H1 (cell line): ENCODE results near the gene SEC62. TPM values are rescaled to one million over a fixed set of nuclear protein-coding genes. Genes with fewer than 3 reads are reported as not detected.

Experiments used
- CTCF ChIA-PET: fragments of 300-600 bp; sonication (Branson Sonifier 250); formaldehyde crosslinking; loops from one replicate; lab custom pipeline; 2021; ENCODE audit not compliant: partially characterized antibody; lab: Charles Lee
- POLR2A ChIA-PET: fragments of 300-600 bp; sonication (Branson Sonifier 250); formaldehyde crosslinking; loops from one replicate; lab custom pipeline; 2021; ENCODE audit warnings: inconsistent platforms; ENCODE audit not compliant: partially characterized antibody; lab: Charles Lee
- DNase-seq, 2 experiments: peaks; one replicate each; pipeline versions ENCODE4 v3.0.0 to v3.0.0-alpha.2; 2010 to 2022; ENCODE audit warnings: low spot score in 2 of 2, low read depth in 1 of 2, mixed read lengths in 1 of 2
- FAIRE-seq: peaks from 2 replicates; lab custom pipeline; 2011; peaks lifted over from hg19 to GRCh38; lab: Jason Lieb, UNC
- H2AFZ ChIP-seq: 2 replicates; pipeline ENCODE4 v1.8.1; 2012; ENCODE audit warnings: low read length, inconsistent platforms
- H2AK5ac ChIP-seq: 2 replicates; pipeline ENCODE4 v1.6.1; 2013; ENCODE audit warnings: low read depth, low read length
- H2BK120ac ChIP-seq: replicated peaks from 2 replicates; pipeline ENCODE3; 2013; ENCODE audit warnings: low read depth, low read length, inconsistent platforms
- H2BK12ac ChIP-seq: 2 replicates; pipeline ENCODE4 v1.6.1; 2013; ENCODE audit warnings: low read depth, low read length
- H2BK15ac ChIP-seq: 2 replicates; pipeline ENCODE4 v1.6.1; 2013; ENCODE audit warnings: low read length
- H2BK20ac ChIP-seq: 2 replicates; pipeline ENCODE4 v1.6.1; 2013; ENCODE audit warnings: low read length
- H2BK5ac ChIP-seq: 2 replicates; pipeline ENCODE4 v1.6.1; 2013; ENCODE audit warnings: low read depth, low read length
- H3K14ac ChIP-seq: 2 replicates; pipeline ENCODE4 v1.6.1; 2013; ENCODE audit warnings: inconsistent platforms; ENCODE audit not compliant: insufficient read length
- H3K18ac ChIP-seq: 2 replicates; pipeline ENCODE4 v1.6.1; 2013; ENCODE audit warnings: low read length; ENCODE audit errors: extremely low read depth
- H3K23ac ChIP-seq: 2 replicates; pipeline ENCODE4 v1.6.1; 2013; ENCODE audit warnings: inconsistent platforms; ENCODE audit not compliant: insufficient read length
- H3K23me2 ChIP-seq: 2 replicates; pipeline ENCODE4 v1.6.1; 2013; ENCODE audit warnings: low read depth, low read length
- H3K27ac ChIP-seq: 2 replicates; pipeline ENCODE4 v1.6.1; 2011; ENCODE audit warnings: low read depth, low read length, inconsistent platforms
- H3K27me3 ChIP-seq, 4 experiments: replicated peaks in 1 of 4; 1 replicate in 1 of 4; 2 replicates in 3 of 4; pipeline versions ENCODE4 v1.6.1 to v1.8.1; 2011 to 2013; ENCODE audit warnings: low read length in 3 of 4, mild to moderate bottlenecking in 3 of 4, inconsistent platforms in 2 of 4, mixed read lengths in 2 of 4, moderate library complexity in 1 of 4; ENCODE audit not compliant: control insufficient read depth in 3 of 4, insufficient read depth in 3 of 4; ENCODE audit errors: extremely low read depth in 1 of 4
- H3K36me3 ChIP-seq, 4 experiments: 2 replicates each; pipeline versions ENCODE4 v1.6.1 to v1.8.1; 2011 to 2013; ENCODE audit warnings: mild to moderate bottlenecking in 4 of 4, low read length in 3 of 4, moderate library complexity in 2 of 4, control low read depth in 1 of 4, inconsistent platforms in 1 of 4; ENCODE audit not compliant: insufficient read depth in 4 of 4, control insufficient read depth in 2 of 4
- H3K4ac ChIP-seq: replicated peaks from 2 replicates; pipeline ENCODE3; 2013; ENCODE audit warnings: low read length, low read depth, mixed read lengths, inconsistent platforms; ENCODE audit not compliant: insufficient read length
- H3K4me1 ChIP-seq, 4 experiments: replicated peaks in 1 of 4; 1 replicate in 1 of 4; 2 replicates in 3 of 4; pipeline versions ENCODE4 v1.6.1 to v1.8.1; 2011 to 2013; ENCODE audit warnings: low read length in 3 of 4, inconsistent platforms in 2 of 4, mixed read lengths in 1 of 4; ENCODE audit not compliant: insufficient read depth in 4 of 4, control insufficient read depth in 3 of 4
- H3K4me2 ChIP-seq, 2 experiments: 2 replicates each; pipeline versions ENCODE4 v1.6.1 to v1.8.1; 2011 to 2013; ENCODE audit warnings: low read depth in 2 of 2, low read length in 2 of 2, control low read depth in 1 of 2, inconsistent platforms in 1 of 2, mild to moderate bottlenecking in 1 of 2; ENCODE audit not compliant: insufficient read depth in 1 of 2
- H3K4me3 ChIP-seq, 4 experiments: fragments of 200-600, 300-600 bp in 1 of 4; sonication (generic), shearing (Covaris generic), sonication (Bioruptor Twin) in 1 of 4; 2 replicates each; pipeline versions ENCODE4 v1.5.1 to v1.8.1; 2011 to 2016; ENCODE audit warnings: low read length in 4 of 4, low read depth in 3 of 4, control low read depth in 2 of 4, inconsistent platforms in 2 of 4, mild to moderate bottlenecking in 2 of 4, mixed read lengths in 1 of 4, moderate library complexity in 1 of 4; ENCODE audit not compliant: insufficient read depth in 2 of 4; ENCODE audit errors: extremely low read depth in 1 of 4
- H3K56ac ChIP-seq: replicated peaks from 2 replicates; pipeline ENCODE3; 2013; ENCODE audit warnings: low read depth, mild to moderate bottlenecking, mixed read lengths, low read length, inconsistent platforms; ENCODE audit not compliant: insufficient read length
- H3K79me1 ChIP-seq: 2 replicates; pipeline ENCODE4 v1.6.1; 2013; ENCODE audit warnings: low read depth, low read length, control low read depth
- H3K79me2 ChIP-seq, 2 experiments: 2 replicates each; pipeline versions ENCODE4 v1.6.1 to v1.8.1; 2012 to 2013; ENCODE audit warnings: low read length in 2 of 2, mild to moderate bottlenecking in 2 of 2, inconsistent platforms in 1 of 2; ENCODE audit not compliant: insufficient read depth in 2 of 2, control insufficient read depth in 1 of 2
- H3K9ac ChIP-seq, 4 experiments: replicated peaks in 1 of 4; 1 replicate in 1 of 4; 2 replicates in 3 of 4; pipeline versions ENCODE4 v1.6.1 to v1.8.1; 2011 to 2013; ENCODE audit warnings: low read depth in 3 of 4, low read length in 3 of 4, control low read depth in 2 of 4, mild to moderate bottlenecking in 2 of 4, moderate library complexity in 2 of 4, inconsistent platforms in 1 of 4; ENCODE audit errors: extremely low read depth in 1 of 4
- H3K9me3 ChIP-seq, 2 experiments: 2 replicates each; pipeline versions ENCODE4 v1.6.1 to v1.8.1; 2012 to 2013; ENCODE audit warnings: mild to moderate bottlenecking in 2 of 2, moderate library complexity in 2 of 2, control low read depth in 1 of 2, inconsistent platforms in 1 of 2, low read depth in 1 of 2, low read length in 1 of 2, mixed read lengths in 1 of 2; ENCODE audit not compliant: insufficient read depth in 2 of 2
- H4K20me1 ChIP-seq, 2 experiments: replicated peaks in 1 of 2; 2 replicates each; pipeline versions ENCODE3 to v1.8.1; 2011 to 2013; ENCODE audit warnings: inconsistent platforms in 2 of 2, low read length in 2 of 2, mild to moderate bottlenecking in 1 of 2; ENCODE audit not compliant: insufficient read depth in 2 of 2, control insufficient read depth in 1 of 2
- H4K5ac ChIP-seq: 2 replicates; pipeline ENCODE4 v1.6.1; 2013; ENCODE audit warnings: low read length, low read depth, mixed read lengths, inconsistent platforms; ENCODE audit not compliant: insufficient read length
- H4K8ac ChIP-seq: 2 replicates; pipeline ENCODE4 v1.8.0; 2013; ENCODE audit warnings: mild to moderate bottlenecking, moderate library complexity, low read length, inconsistent platforms; ENCODE audit not compliant: insufficient read depth; ENCODE audit errors: extremely low read depth
- H4K91ac ChIP-seq: replicated peaks from 2 replicates; pipeline ENCODE3; 2013; ENCODE audit warnings: low read length, mixed read lengths, inconsistent platforms; ENCODE audit not compliant: insufficient read length
- ASH2L ChIP-seq: fragments of 200-600, 300-600 bp; sonication (generic); IDR thresholded peaks from one replicate; pipeline ENCODE4 v1.7.1; 2017; ENCODE audit warnings: low read length
- CHD1 ChIP-seq: IDR thresholded peaks from 2 replicates; pipeline ENCODE4 v1.6.1; 2012; ENCODE audit warnings: low read depth, low read length, improper control_type of control experiment
- GABPA ChIP-seq: IDR thresholded peaks from 2 replicates; pipeline ENCODE4 v1.6.1; 2011; ENCODE audit warnings: mild to moderate bottlenecking, low read length, moderate library complexity, borderline replicate concordance; ENCODE audit not compliant: insufficient read depth
- RXRA ChIP-seq: IDR thresholded peaks from 2 replicates; pipeline ENCODE4 v1.6.1; 2011; ENCODE audit warnings: low read depth, mild to moderate bottlenecking, low read length, moderate library complexity; ENCODE audit not compliant: insufficient read depth
- SIN3A ChIP-seq, 2 experiments: IDR thresholded peaks in 1 of 2; conservative IDR thresholded peaks in 1 of 2; 2 replicates each; pipeline ENCODE4 v1.6.1; 2011 to 2012; ENCODE audit warnings: low read length in 2 of 2, improper control_type of control experiment in 1 of 2, low read depth in 1 of 2, mild to moderate bottlenecking in 1 of 2
- SIRT6 ChIP-seq: IDR thresholded peaks from one replicate; pipeline ENCODE4 v1.7.1; 2012; ENCODE audit warnings: low read length, inconsistent platforms
- SIX5 ChIP-seq: IDR thresholded peaks from 2 replicates; pipeline ENCODE4 v1.6.1; 2011; ENCODE audit warnings: mild to moderate bottlenecking, low read depth, low read length
- SRF ChIP-seq: IDR thresholded peaks from 2 replicates; pipeline ENCODE4 v1.6.1; 2011; ENCODE audit warnings: mild to moderate bottlenecking, low read depth, low read length, moderate library complexity
- TEAD4 ChIP-seq: IDR thresholded peaks from 2 replicates; pipeline ENCODE4 v1.6.1; 2012; ENCODE audit warnings: low read depth, low read length, inconsistent platforms, mixed read lengths
- WGBS, 2 experiments: shearing (Covaris generic) in 1 of 2; methylation state at CpG; one replicate each; pipeline versions ENCODE4 v1.1.6 to v1.1.7; 2013 to 2015; ENCODE audit warnings: low lambda C conversion rate in 2 of 2, mixed read lengths in 2 of 2, inconsistent platforms in 1 of 2, low coverage in 1 of 2, missing lambda C conversion rate in 1 of 2; ENCODE audit not compliant: insufficient replicate concordance in 2 of 2, insufficient coverage in 1 of 2, insufficient read length in 1 of 2; ENCODE audit errors: extremely low coverage in 1 of 2, missing lambda C conversion rate in 1 of 2; 5-methylcytosine and 5-hydroxymethylcytosine counted together
- polyA plus RNA-seq, 7 experiments: library from polyadenylated mRNA; depleted of rRNA in 3 of 7; stranded (reverse) in 5 of 7; unstranded in 2 of 7; fragments of >200 nt in 5 of 7; fragments of 200-250 nt in 2 of 7; gene quantifications; 1 replicate in 5 of 7; 2 replicates in 1 of 7; 4 replicates in 1 of 7; pipeline versions ENCODE4 v1.2.1 to v1.2.3, GENCODE V29; 2011 to 2013; ENCODE audit warnings: missing spikeins in 2 of 7, mixed read lengths in 2 of 7
- total RNA-seq: library from RNA; stranded (reverse); fragmentation: NEBNext Ultra II Directional; extraction: Animal tissue kit (Norgen Biotek cat#: 25700); gene quantifications from 2 replicates; pipeline ENCODE4 v1.2.1, GENCODE V29; 2021
- TF ChIP-seq, protein P1 (sequence below): IDR thresholded peaks from 2 replicates; pipeline ENCODE4 v1.6.1; 2011; ENCODE audit warnings: low read depth, mild to moderate bottlenecking, low read length; ENCODE audit not compliant: insufficient read depth
- TF ChIP-seq, protein P2 (sequence below), 3 experiments: IDR thresholded peaks; 1 replicate in 2 of 3; 2 replicates in 1 of 3; pipeline versions ENCODE4 v1.5.1 to v1.6.1; 2011; ENCODE audit warnings: low read length in 3 of 3, mild to moderate bottlenecking in 3 of 3, inconsistent platforms in 2 of 3, low read depth in 1 of 3, moderate library complexity in 1 of 3; ENCODE audit not compliant: insufficient read depth in 1 of 3; ENCODE audit errors: control extremely low read depth in 1 of 3

Gene SEC62
- total and polyA plus RNA-seq, 2 of the 8 experiments (the other 6 are each of a cell fraction or from before 2014, with no cell fraction given), result 67.8 to 113 TPM

DNA sequence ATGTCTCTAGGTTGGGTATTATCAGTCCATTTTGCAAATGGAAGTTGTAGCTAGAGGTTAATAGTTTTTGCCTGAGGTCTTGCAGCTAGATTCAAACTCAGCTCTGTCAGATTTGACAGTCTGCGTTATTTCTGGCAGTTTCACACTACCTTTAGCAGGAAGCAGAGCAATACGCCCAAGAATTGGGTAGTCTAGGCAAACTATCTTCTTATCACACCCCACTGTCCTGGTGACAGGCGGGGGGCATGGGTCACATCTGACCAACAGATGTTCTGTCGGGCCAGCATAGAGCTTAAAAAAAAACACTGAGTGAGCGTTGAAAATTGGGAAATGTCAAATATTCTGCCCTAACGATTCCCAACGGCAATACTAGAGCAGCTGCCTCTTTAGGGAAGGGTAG, 76.9 kb downstream of the SEC62 start:
- Histone ChIP-seq H3K18ac (no peak overlapping the region), H2AK5ac (no peak overlapping the region), H3K36me3 (no peaks in the 10 kb centered on the region), H2AFZ (no peak overlapping the region), H3K9ac (no peak overlapping the region; a peak in 1 of 7 replicates), H3K79me1 (peaks cover 3% of the 10 kb centered on the region), H3K4me2 (no peak overlapping the region), H2BK5ac (no peak overlapping the region), H2BK15ac (no peak overlapping the region), H4K20me1 (no peaks in the 10 kb centered on the region), H4K5ac (no peak overlapping the region), H4K91ac (no peak overlapping the region), H2BK12ac (no peak overlapping the region), H4K8ac (no peak overlapping the region), H3K4ac (no peak overlapping the region), H3K4me1 (peaks cover 0 to 11% (median 4%) of the 10 kb centered on the region in 4 experiments; a peak in 4 of 7 replicates), H3K23ac (no peak overlapping the region), H3K23me2 (peaks cover 4% of the 10 kb centered on the region; the same call in 1 of the 2 replicates), H3K79me2 (peaks cover 0 to 3% of the 10 kb centered on the region in 2 experiments; a peak in 1 of 4 replicates), H3K27me3 (no peaks in the 10 kb centered on the region), H3K14ac (no peak overlapping the region), H3K9me3 (no peaks in the 10 kb centered on the region), H3K4me3 (no peak overlapping the region), H2BK120ac (no peak overlapping the region), H3K56ac (no peak overlapping the region), H2BK20ac (no peak overlapping the region), H3K27ac (no peak overlapping the region)
- POLR2A ChIA-PET, result no interaction called here
- FAIRE-seq, result no peak
- DNase-seq, result no peak
- 95% methylated on average over 7 of the region's 7 CpGs; no CpG with 5 or more reads in 1 of the 2 experiments for WGBS, 2 experiments
- CTCF ChIA-PET, result interaction anchor here (0.8 to 1.8 kb wide), 3 partner anchors 11 to 35 kb away, joined by 3 to 6 read pairs (median 5); no protein-coding TSS in a partner anchor
- TF ChIP-seq SIX5 (no peak), SIRT6 (no peak), ASH2L (no peak), SRF (no peak), TEAD4 (no peak), GABPA (no peak), RXRA (no peak), SIN3A (conservative IDR thresholded peaks at IDR 0.05 in 1 of 2, IDR thresholded peaks at IDR 0.05 in 1 of 2; ENCODE audit: low read depth in 1 of 2, low read length in 2 of 2) (no peak), CHD1 (no peak)
- TF ChIP-seq, protein P1, sequence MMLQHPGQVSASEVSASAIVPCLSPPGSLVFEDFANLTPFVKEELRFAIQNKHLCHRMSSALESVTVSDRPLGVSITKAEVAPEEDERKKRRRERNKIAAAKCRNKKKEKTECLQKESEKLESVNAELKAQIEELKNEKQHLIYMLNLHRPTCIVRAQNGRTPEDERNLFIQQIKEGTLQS, result no peak
- TF ChIP-seq, protein P2, sequence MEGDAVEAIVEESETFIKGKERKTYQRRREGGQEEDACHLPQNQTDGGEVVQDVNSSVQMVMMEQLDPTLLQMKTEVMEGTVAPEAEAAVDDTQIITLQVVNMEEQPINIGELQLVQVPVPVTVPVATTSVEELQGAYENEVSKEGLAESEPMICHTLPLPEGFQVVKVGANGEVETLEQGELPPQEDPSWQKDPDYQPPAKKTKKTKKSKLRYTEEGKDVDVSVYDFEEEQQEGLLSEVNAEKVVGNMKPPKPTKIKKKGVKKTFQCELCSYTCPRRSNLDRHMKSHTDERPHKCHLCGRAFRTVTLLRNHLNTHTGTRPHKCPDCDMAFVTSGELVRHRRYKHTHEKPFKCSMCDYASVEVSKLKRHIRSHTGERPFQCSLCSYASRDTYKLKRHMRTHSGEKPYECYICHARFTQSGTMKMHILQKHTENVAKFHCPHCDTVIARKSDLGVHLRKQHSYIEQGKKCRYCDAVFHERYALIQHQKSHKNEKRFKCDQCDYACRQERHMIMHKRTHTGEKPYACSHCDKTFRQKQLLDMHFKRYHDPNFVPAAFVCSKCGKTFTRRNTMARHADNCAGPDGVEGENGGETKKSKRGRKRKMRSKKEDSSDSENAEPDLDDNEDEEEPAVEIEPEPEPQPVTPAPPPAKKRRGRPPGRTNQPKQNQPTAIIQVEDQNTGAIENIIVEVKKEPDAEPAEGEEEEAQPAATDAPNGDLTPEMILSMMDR (IDR thresholded peaks at IDR 0.05; ENCODE audit: control extremely low read depth in 1 of 3, insufficient read depth in 1 of 3, low read depth in 1 of 3, low read length in 3 of 3), result no peak
